B cell (primary cell): ENCODE data around the gene FARP1. TPM values are rescaled to one million over a fixed set of nuclear protein-coding genes. Genes with fewer than 3 reads are reported as not detected.

Experiments
- ATAC-seq: fragments of 200-7000 bp; cut with Tn5 transposase; one replicate; pipeline ENCODE4 v1.10.0; 2021; ENCODE audit warnings: low read depth, mild to moderate bottlenecking, moderate number of reproducible peaks, moderate library complexity
- CTCF ChIA-PET: fragments of 350-600 bp; sonication (Branson Sonifier 250); formaldehyde crosslinking; loops from one replicate; lab custom pipeline; 2021; ENCODE audit warnings: antibody characterized with exemption, inconsistent platforms; lab: Charles Lee
- POLR2A ChIA-PET: fragments of 350-600 bp; sonication (Branson Sonifier 250); formaldehyde crosslinking; loops from one replicate; lab custom pipeline; 2021; ENCODE audit warnings: antibody characterized with exemption; lab: Charles Lee
- DNase-seq: peaks from one replicate; pipeline ENCODE4 v3.0.0; 2013
- H2AFZ ChIP-seq: 2 replicates; pipeline ENCODE4 v1.6.1; 2012; ENCODE audit warnings: mild to moderate bottlenecking, low read depth, low read length; ENCODE audit not compliant: insufficient read depth, poor library complexity, severe bottlenecking
- H3K27ac ChIP-seq, 2 donors: 1 replicate in 1 of 2; 2 replicates in 1 of 2; pipeline ENCODE4 v1.5.1; 2012 to 2013; ENCODE audit warnings: low read length in 2 of 2, mild to moderate bottlenecking in 2 of 2, moderate library complexity in 1 of 2
- H3K27me3 ChIP-seq, 4 experiments: fragments of 200-600 bp in 1 of 4; sonication (generic) in 1 of 4; replicated peaks in 1 of 4; 1 replicate in 2 of 4; 2 replicates in 2 of 4; pipeline versions ENCODE4 v1.6.1 to v1.7.0; 2013 to 2016; ENCODE audit warnings: low read length in 3 of 4, mild to moderate bottlenecking in 2 of 4, mixed read lengths in 1 of 4, moderate library complexity in 1 of 4; ENCODE audit not compliant: insufficient read depth in 4 of 4, control insufficient read depth in 3 of 4; ENCODE audit errors: control extremely low read depth in 1 of 4
- H3K36me3 ChIP-seq, 2 experiments: replicated peaks in 1 of 2; 1 replicate in 1 of 2; 2 replicates in 1 of 2; pipeline versions ENCODE4 v1.6.1 to v1.7.1; 2013; ENCODE audit warnings: low read length in 1 of 2; ENCODE audit not compliant: insufficient read depth in 2 of 2, control insufficient read depth in 1 of 2; ENCODE audit errors: control extremely low read depth in 1 of 2, extremely low read depth in 1 of 2
- H3K4me1 ChIP-seq, 2 donors: fragments of 200-600 bp in 1 of 2; sonication (generic) in 1 of 2; 1 replicate in 1 of 2; 2 replicates in 1 of 2; pipeline versions ENCODE4 v1.5.1 to v1.6.1; 2013 to 2017; ENCODE audit warnings: low read length in 2 of 2; ENCODE audit not compliant: control insufficient read depth in 2 of 2, insufficient read depth in 2 of 2
- H3K4me2 ChIP-seq: replicated peaks from 2 replicates; pipeline ENCODE3; 2012; ENCODE audit warnings: mild to moderate bottlenecking, low read depth, low read length; ENCODE audit not compliant: poor library complexity, severe bottlenecking
- H3K4me3 ChIP-seq, 5 experiments: fragments of 200-600 bp in 1 of 5; sonication (generic) in 1 of 5; 1 replicate in 3 of 5; 2 replicates in 2 of 5; pipeline versions ENCODE4 v1.5.1 to v1.7.0; 2011 to 2016; ENCODE audit warnings: low read length in 4 of 5, mild to moderate bottlenecking in 4 of 5, low read depth in 2 of 5, control low read depth in 1 of 5, moderate library complexity in 1 of 5; ENCODE audit not compliant: insufficient read depth in 1 of 5; ENCODE audit errors: control extremely low read depth in 1 of 5, extremely low read depth in 1 of 5
- H3K79me2 ChIP-seq: fragments of 200-600 bp; sonication (generic); one replicate; pipeline ENCODE4 v1.6.0; 2016; ENCODE audit warnings: low read length; ENCODE audit not compliant: control insufficient read depth, insufficient read depth
- H3K9ac ChIP-seq: fragments of 200-600 bp; sonication (generic); 2 replicates; pipeline ENCODE4 v1.6.1; 2017; ENCODE audit warnings: mild to moderate bottlenecking, low read length, moderate library complexity
- H3K9me3 ChIP-seq, 3 donors: one replicate each; pipeline versions ENCODE4 v1.6.1 to v1.7.1; 2013; ENCODE audit warnings: low read length in 2 of 3; ENCODE audit not compliant: control insufficient read depth in 2 of 3, insufficient read depth in 1 of 3; ENCODE audit errors: control extremely low read depth in 1 of 3
- H4K20me1 ChIP-seq: 2 replicates; pipeline ENCODE4 v1.6.0; 2012; ENCODE audit warnings: mild to moderate bottlenecking, low read length; ENCODE audit not compliant: insufficient read depth, control insufficient read depth, poor library complexity, severe bottlenecking
- H3K27ac Mint-ChIP-seq: one replicate; pipeline ENCODE4 v1.8.0; 2021; ENCODE audit warnings: mixed read lengths
- H3K27me3 Mint-ChIP-seq: one replicate; pipeline ENCODE4 v1.8.0; 2021; ENCODE audit warnings: mixed read lengths
- H3K4me1 Mint-ChIP-seq: one replicate; pipeline ENCODE4 v1.8.0; 2021; ENCODE audit warnings: mixed read lengths
- H3K4me3 Mint-ChIP-seq: one replicate; pipeline ENCODE4 v1.8.0; 2021; ENCODE audit warnings: mixed read lengths
- H3K9me3 Mint-ChIP-seq: one replicate; pipeline ENCODE4 v1.8.0; 2022; ENCODE audit warnings: mixed read lengths; ENCODE audit not compliant: insufficient read depth
- EZH2 ChIP-seq: IDR thresholded peaks from 2 replicates; pipeline ENCODE4 v1.6.1; 2012; ENCODE audit warnings: borderline replicate concordance, low read depth, mild to moderate bottlenecking, moderate library complexity, low read length; ENCODE audit not compliant: insufficient read depth, poor library complexity, severe bottlenecking
- WGBS: methylation state at CpG from one replicate; pipeline ENCODE4 v1.1.5; 2013; ENCODE audit warnings: missing lambda C conversion rate; ENCODE audit not compliant: insufficient coverage; 5-methylcytosine and 5-hydroxymethylcytosine counted together
- intact Hi-C: fragments of 100-400 bp; cut with micrococcal nuclease; formaldehyde crosslinking; loops from one replicate; pipeline ENCODE4 v1.10.0; 2022
- polyA plus RNA-seq: library from polyadenylated mRNA; depleted of rRNA; stranded (reverse); fragments of >200 nt; gene quantifications from 2 replicates; pipeline ENCODE4 v1.2.3, GENCODE V29; 2012
- total RNA-seq, 2 donors: library from RNA; stranded (reverse); fragments of 120-200 nt in 1 of 2; gene quantifications; 1 replicate in 1 of 2; 2 replicates in 1 of 2; pipeline versions ENCODE4 v1.2.3 to v1.2.4, GENCODE V29; 2013 to 2022
- TF ChIP-seq, protein P1 (sequence below): fragments of 200-600 bp; IDR thresholded peaks from one replicate; pipeline ENCODE4 v1.8.0; 2022; ENCODE audit warnings: antibody characterized with exemption, mild to moderate bottlenecking

The FARP1 gene
- total and polyA plus RNA-seq, 2 donors (not counting 1 experiment from before 2014, with no cell fraction given) = 0.15 to 1.5 TPM

DNA sequence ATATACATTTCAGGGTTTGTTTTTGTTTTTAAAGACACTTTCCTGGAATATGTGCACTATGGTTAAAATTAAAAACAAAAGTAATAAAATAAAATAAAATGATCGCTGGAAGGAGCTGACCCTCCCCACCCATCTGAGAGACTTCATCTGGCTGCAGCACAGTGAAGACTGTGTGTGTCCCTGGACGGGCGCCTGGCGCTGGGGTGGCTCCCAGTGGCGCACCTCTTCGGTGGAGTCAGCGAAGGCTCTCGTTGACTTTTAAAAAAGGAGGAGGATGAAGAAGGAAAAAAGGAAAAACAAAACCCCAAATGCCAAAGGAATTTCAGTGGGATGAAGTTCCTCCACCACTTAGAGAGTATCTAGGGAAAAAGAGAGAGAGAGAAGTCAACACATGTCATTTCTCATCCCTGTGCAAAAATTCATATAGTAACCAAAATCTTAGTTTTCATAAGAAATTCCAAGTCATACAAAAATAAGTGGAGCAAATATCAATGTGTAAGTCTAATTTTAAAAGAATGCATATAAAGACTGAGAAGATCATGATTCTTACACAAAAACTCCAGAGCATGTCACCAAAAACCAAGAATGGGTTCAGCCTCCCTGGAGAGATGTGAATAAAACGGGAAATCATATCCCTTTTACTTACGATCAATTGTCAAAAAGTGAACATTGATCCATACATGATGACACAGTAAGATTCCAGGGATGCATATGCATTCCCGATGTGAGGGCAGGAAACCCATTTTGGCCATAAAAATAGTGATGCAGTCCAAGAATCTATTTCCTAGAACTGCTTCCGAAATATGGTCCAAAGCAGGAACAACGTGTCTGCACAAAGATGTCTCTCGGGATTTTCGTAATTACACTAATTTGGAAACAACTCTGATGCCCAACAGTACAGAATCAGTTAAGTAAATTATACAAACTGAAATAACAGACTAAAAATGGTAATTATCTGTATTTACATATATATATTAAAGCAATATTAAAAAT, 310.3 kb downstream of the FARP1 start:
- WGBS = 97% methylated on average over 3 of the region's 15 CpGs
- Histone ChIP-seq H3K4me1 (no peaks in the 10 kb centered on the region), H3K36me3 (peaks cover 3 to 71% of the 10 kb centered on the region in 2 experiments), H3K27me3 (no peaks in the 10 kb centered on the region), H3K4me3 (no peak overlapping the region), H3K9me3 (no peaks in the 10 kb centered on the region), H3K9ac (no peak overlapping the region), H2AFZ (no peak overlapping the region), H3K79me2 (no peaks in the 10 kb centered on the region), H3K4me2 (no peak overlapping the region), H4K20me1 (peaks cover 8% of the 10 kb centered on the region), H3K27ac (no peak overlapping the region)
- POLR2A ChIA-PET = interaction anchor here (0.5 kb wide), 1 partner anchor 117 kb away, joined by 5 read pairs; no protein-coding TSS in a partner anchor
- no peak overlapping the region for H3K27ac Mint-ChIP-seq
- TF ChIP-seq, protein P1, sequence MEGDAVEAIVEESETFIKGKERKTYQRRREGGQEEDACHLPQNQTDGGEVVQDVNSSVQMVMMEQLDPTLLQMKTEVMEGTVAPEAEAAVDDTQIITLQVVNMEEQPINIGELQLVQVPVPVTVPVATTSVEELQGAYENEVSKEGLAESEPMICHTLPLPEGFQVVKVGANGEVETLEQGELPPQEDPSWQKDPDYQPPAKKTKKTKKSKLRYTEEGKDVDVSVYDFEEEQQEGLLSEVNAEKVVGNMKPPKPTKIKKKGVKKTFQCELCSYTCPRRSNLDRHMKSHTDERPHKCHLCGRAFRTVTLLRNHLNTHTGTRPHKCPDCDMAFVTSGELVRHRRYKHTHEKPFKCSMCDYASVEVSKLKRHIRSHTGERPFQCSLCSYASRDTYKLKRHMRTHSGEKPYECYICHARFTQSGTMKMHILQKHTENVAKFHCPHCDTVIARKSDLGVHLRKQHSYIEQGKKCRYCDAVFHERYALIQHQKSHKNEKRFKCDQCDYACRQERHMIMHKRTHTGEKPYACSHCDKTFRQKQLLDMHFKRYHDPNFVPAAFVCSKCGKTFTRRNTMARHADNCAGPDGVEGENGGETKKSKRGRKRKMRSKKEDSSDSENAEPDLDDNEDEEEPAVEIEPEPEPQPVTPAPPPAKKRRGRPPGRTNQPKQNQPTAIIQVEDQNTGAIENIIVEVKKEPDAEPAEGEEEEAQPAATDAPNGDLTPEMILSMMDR = no peak
- TF ChIP-seq EZH2 = no peak
- no peak for ATAC-seq
- no peak for DNase-seq
- no peaks in the 10 kb centered on the region for H3K9me3 Mint-ChIP-seq
- intact Hi-C loops = no loop called here
- no peak overlapping the region for H3K4me3 Mint-ChIP-seq
- H3K27me3 Mint-ChIP-seq = no peaks in the 10 kb centered on the region
- peaks cover 2% of the 10 kb centered on the region for H3K4me1 Mint-ChIP-seq
- CTCF ChIA-PET = no interaction called here

- no peaks in the 10 kb centered on the region for H3K9me3 Mint-ChIP-seq
- no peaks in the 10 kb centered on the region for H3K4me1 ChIP-seq
- no peak overlapping the region for H3K4me3 ChIP-seq
- H3K9me3 ChIP-seq = no peaks in the 10 kb centered on the region
- no peaks in the 10 kb centered on the region for H3K27me3 ChIP-seq
- no peak for DNase-seq
- H2AFZ ChIP-seq = no peak overlapping the region
- POLR2A ChIA-PET = no interaction called here
- CTCF ChIA-PET = interaction anchor here (0.7 to 3.8 kb wide), 3 partner anchors 8 to 219 kb away, joined by 3 to 29 read pairs (median 12); no protein-coding TSS in a partner anchor
- intact Hi-C loops = no loop called here
- peaks cover 14% of the 10 kb centered on the region for H4K20me1 ChIP-seq
- TF ChIP-seq, protein P1 = no peak
- no peak for TF ChIP-seq EZH2
- H3K36me3 ChIP-seq = peaks cover 3 to 84% of the 10 kb centered on the region in 2 experiments
- H3K27ac ChIP-seq = peak overlapping the region in 1 of 2 donors; percentile 2
- no peak overlapping the region for H3K4me2 ChIP-seq
- H3K79me2 ChIP-seq = no peaks in the 10 kb centered on the region
- no peaks in the 10 kb centered on the region for H3K27me3 Mint-ChIP-seq
- H3K9ac ChIP-seq = no peak overlapping the region
- no peak overlapping the region for H3K27ac Mint-ChIP-seq
- no peak overlapping the region for H3K4me3 Mint-ChIP-seq
- no peak for ATAC-seq
- H3K4me1 Mint-ChIP-seq = peaks cover 1% of the 10 kb centered on the region
- WGBS = 54% methylated on average over 7 of the region's 7 CpGs
These were observed 311.5 kb downstream of the FARP1 start for GRCh38 chr13:98454389-98454881.
